Calu3 (cell line): ENCODE measurements around the gene KIF4A. TPM values are rescaled to one million over a fixed set of nuclear protein-coding genes. Genes with fewer than 3 reads are reported as not detected.
A peak's percentile ranks its signal among the peaks of the same experiment; 100 is the strongest.

Experiments
- BruUV-seq: library from RNA; stranded (reverse); fragments of 400-500 nt; replicated peaks from 2 replicates; lab custom pipeline; 2021; lab: Mats Ljungman, UMichigan
- CTCF ChIA-PET: fragments of 300-600 bp; sonication (Branson Sonifier 250); formaldehyde crosslinking; loops from one replicate; lab custom pipeline; 2022; ENCODE audit warnings: antibody characterized with exemption; lab: Charles Lee
- DNase-seq: peaks from one replicate; pipeline ENCODE4 v3.0.0; 2022
- H3K27ac Mint-ChIP-seq: one replicate; pipeline ENCODE4 v1.8.0; 2022; ENCODE audit warnings: mixed read lengths; ENCODE audit not compliant: unreplicated experiment
- H3K27me3 Mint-ChIP-seq: one replicate; pipeline ENCODE4 v1.8.0; 2022; ENCODE audit warnings: mixed read lengths; ENCODE audit not compliant: unreplicated experiment
- H3K36me3 Mint-ChIP-seq: one replicate; pipeline ENCODE4 v1.8.0; 2022; ENCODE audit warnings: mild to moderate bottlenecking, moderate library complexity, mixed read lengths; ENCODE audit not compliant: insufficient read depth, unreplicated experiment
- H3K4me1 Mint-ChIP-seq: one replicate; pipeline ENCODE4 v1.8.0; 2022; ENCODE audit warnings: mild to moderate bottlenecking, low read depth, mixed read lengths; ENCODE audit not compliant: unreplicated experiment
- H3K4me3 Mint-ChIP-seq: one replicate; pipeline ENCODE4 v1.8.0; 2022; ENCODE audit warnings: mild to moderate bottlenecking, low read depth, moderate library complexity, mixed read lengths; ENCODE audit not compliant: unreplicated experiment
- H3K9me3 Mint-ChIP-seq: one replicate; pipeline ENCODE4 v1.8.0; 2022; ENCODE audit warnings: low read depth, mixed read lengths; ENCODE audit not compliant: unreplicated experiment
- CTCF ChIP-seq: fragments of 200-600 bp; IDR thresholded peaks from one replicate; pipeline ENCODE4 v1.8.0; 2022; ENCODE audit warnings: antibody characterized with exemption; ENCODE audit not compliant: unreplicated experiment
- intact Hi-C: fragments of 100-400 bp; cut with micrococcal nuclease; formaldehyde crosslinking; loops from one replicate; pipeline ENCODE4 v1.10.0; 2022; ENCODE audit not compliant: unreplicated experiment
- total RNA-seq: library from RNA; stranded (reverse); gene quantifications from 2 replicates; pipeline ENCODE4 v1.2.3, GENCODE V29; 2022

Gene KIF4A
- total RNA-seq, 1 experiment from 2014 or later = 30.9 TPM

- peaks cover 2% of the 10 kb centered on the region for H3K9me3 Mint-ChIP-seq
- H3K27me3 Mint-ChIP-seq = no peaks in the 10 kb centered on the region
- BruUV-seq = no TSS peak
- TF ChIP-seq CTCF = no peak
- DNase-seq = peak; percentile 31
- intact Hi-C loops = no loop called here
- peak overlapping the region; percentile 97 for H3K27ac Mint-ChIP-seq
- H3K4me1 Mint-ChIP-seq = peaks cover 27% of the 10 kb centered on the region
- peak overlapping the region; percentile 99 for H3K4me3 Mint-ChIP-seq
- CTCF ChIA-PET = interaction anchor here (1.0 to 1.5 kb wide), 2 partner anchors 24 to 209 kb away, joined by 3 to 4 read pairs; no protein-coding TSS in a partner anchor
- peaks cover 52% of the 10 kb centered on the region for H3K36me3 Mint-ChIP-seq
Observed at GRCh38 chrX:70455366-70456202, 165.7 kb downstream of the KIF4A start.

GRCh38 chrX:70456256-70456655 lies 166.4 kb downstream of the KIF4A start:
- DNase-seq = no peak
- CTCF ChIA-PET = interaction anchor here (1.0 to 1.5 kb wide), 2 partner anchors 23 to 208 kb away, joined by 3 to 4 read pairs; no protein-coding TSS in a partner anchor
- BruUV-seq = no TSS peak
- Mint-ChIP-seq H3K27ac (peak overlapping the region; percentile 97), H3K9me3 (peaks cover 2% of the 10 kb centered on the region), H3K4me3 (peak overlapping the region; percentile 99), H3K36me3 (peaks cover 52% of the 10 kb centered on the region), H3K4me1 (peaks cover 27% of the 10 kb centered on the region), H3K27me3 (no peaks in the 10 kb centered on the region)
- no peak for TF ChIP-seq CTCF
- intact Hi-C loops = no loop called here

GRCh38 chrX:70461026-70461425 lies 171.1 kb downstream of the KIF4A start:
- H3K4me1 Mint-ChIP-seq = peaks cover 19% of the 10 kb centered on the region
- BruUV-seq = no TSS peak
- no peak for DNase-seq
- peaks cover 13% of the 10 kb centered on the region for H3K36me3 Mint-ChIP-seq
- intact Hi-C loops = no loop called here
- H3K9me3 Mint-ChIP-seq = peaks cover 2% of the 10 kb centered on the region
- TF ChIP-seq CTCF = no peak
- no peak overlapping the region for H3K27ac Mint-ChIP-seq
- H3K4me3 Mint-ChIP-seq = no peak overlapping the region
- CTCF ChIA-PET = no interaction called here
- no peaks in the 10 kb centered on the region for H3K27me3 Mint-ChIP-seq

GRCh38 chrX:70464051-70464450 lies 174.1 kb downstream of the KIF4A start:
- no peak for DNase-seq
- Mint-ChIP-seq H3K27me3 (no peaks in the 10 kb centered on the region), H3K27ac (peak overlapping the region; percentile 8), H3K9me3 (no peaks in the 10 kb centered on the region), H3K4me1 (peaks cover 8% of the 10 kb centered on the region), H3K36me3 (no peaks in the 10 kb centered on the region), H3K4me3 (no peak overlapping the region)
- no TSS peak for BruUV-seq
- CTCF ChIA-PET = no interaction called here
- TF ChIP-seq CTCF = no peak
- intact Hi-C loops = no loop called here
